Spleen (tissue), 11 donors: Measurements from ENCODE around the gene CHRDL1. TPM values are rescaled to one million over a fixed set of nuclear protein-coding genes. Genes with fewer than 3 reads are reported as not detected.

ENCODE experiments used
- DNase-seq: peaks from one replicate; pipeline ENCODE4 v3.0.0-alpha.2; 2020
- H3K27ac ChIP-seq, 8 donors: fragments of 200-600 bp; sonication (generic) in 7 of 8; 1 replicate in 4 of 8; 2 replicates in 4 of 8; pipeline versions ENCODE4 v1.5.0 to v1.8.0; 2016 to 2021; ENCODE audit warnings: inconsistent platforms in 4 of 8, mild to moderate bottlenecking in 4 of 8, moderate library complexity in 1 of 8
- H3K27me3 ChIP-seq, 7 donors: fragments of 200-600 bp; sonication (generic) in 6 of 7; replicated peaks in 1 of 7; 1 replicate in 4 of 7; 2 replicates in 3 of 7; pipeline versions ENCODE4 v1.5.0 to v1.8.0; 2016 to 2021; ENCODE audit warnings: inconsistent platforms in 3 of 7, mild to moderate bottlenecking in 1 of 7
- H3K36me3 ChIP-seq, 6 donors: fragments of 200-600 bp; sonication (generic) in 5 of 6; 1 replicate in 4 of 6; 2 replicates in 2 of 6; pipeline versions ENCODE4 v1.5.0 to v1.8.0; 2016 to 2021; ENCODE audit warnings: inconsistent platforms in 2 of 6
- H3K4me1 ChIP-seq, 6 donors: fragments of 200-600 bp; sonication (generic) in 5 of 6; 1 replicate in 3 of 6; 2 replicates in 3 of 6; pipeline versions ENCODE4 v1.5.0 to v1.8.0; 2016 to 2021; ENCODE audit warnings: inconsistent platforms in 3 of 6
- H3K4me3 ChIP-seq, 8 donors: fragments of 200-600 bp; sonication (generic) in 7 of 8; 1 replicate in 4 of 8; 2 replicates in 4 of 8; pipeline versions ENCODE4 v1.5.0 to v1.8.0; 2016 to 2021; ENCODE audit warnings: inconsistent platforms in 4 of 8, mild to moderate bottlenecking in 4 of 8, moderate library complexity in 2 of 8
- H3K9me3 ChIP-seq, 8 donors: fragments of 200-600 bp; sonication (generic) in 7 of 8; 1 replicate in 4 of 8; 2 replicates in 4 of 8; pipeline versions ENCODE4 v1.5.0 to v1.8.0; 2016 to 2021; ENCODE audit warnings: inconsistent platforms in 4 of 8
- POLR2A ChIP-seq, 3 donors: fragments of 450-650 bp; IDR thresholded peaks; one replicate each; pipeline ENCODE4 v1.5.1; 2017; ENCODE audit warnings: antibody characterized with exemption in 3 of 3, mild to moderate bottlenecking in 1 of 3
- POLR2AphosphoS5 ChIP-seq, 3 donors: sonication (generic); formaldehyde crosslinking; IDR thresholded peaks; one replicate each; pipeline ENCODE4 v1.5.1; 2017; ENCODE audit warnings: antibody characterized with exemption in 3 of 3
- WGBS, 5 donors: extraction: QIAGEN DNeasy Blood & Tissue Kit in 3 of 5; methylation state at CpG; one replicate each; pipeline versions ENCODE4 v1.1.5 to v1.1.7; 2013 to 2018; 5-methylcytosine and 5-hydroxymethylcytosine counted together
- intact Hi-C: fragments of 100-400 bp; cut with DNase I; formaldehyde crosslinking; loops from one replicate; pipeline ENCODE4 v1.15.0; 2023; ENCODE audit warnings: low total_unique reads
- polyA plus RNA-seq, 3 donors: library from polyadenylated mRNA; stranded (reverse); fragments of 200-250 nt; gene quantifications; one replicate each; pipeline ENCODE4 v1.2.1, GENCODE V29; 2013
- total RNA-seq, 7 donors: library from RNA; depleted of rRNA in 3 of 7; stranded (reverse); fragments of >200 nt in 3 of 7; fragmentation: NEBNext Ultra II Directional in 4 of 7; extraction: Animal tissue kit (Norgen Biotek cat#: 25700) in 4 of 7; gene quantifications; one replicate each; pipeline versions ENCODE4 v1.1.0 to v1.2.1, GENCODE V29; 2016 to 2021
- TF ChIP-seq, protein P1 (sequence below), 11 experiments: fragments of 200-600 bp in 7 of 11; fragments of 450-650 bp in 4 of 11; sonication (generic) in 4 of 11; IDR thresholded peaks in 8 of 11; conservative IDR thresholded peaks in 3 of 11; 1 replicate in 7 of 11; 2 replicates in 4 of 11; pipeline versions ENCODE4 v1.4.0 to v1.8.0; 2016 to 2021; ENCODE audit warnings: antibody characterized with exemption in 11 of 11, inconsistent platforms in 4 of 11, mild to moderate bottlenecking in 1 of 11
- donor health status: healthy with polysubstance abuse.
- donor health status: DM: no; HTN: no; CAD: no; lungs with moderate emphysema.
- donor health status: DM: no; HTN: no; CAD: no.
- donor health status: Bipolar disorder and iron deficiency.
- donor health status: healthy.
- donor health status: DM: no; HTN: no; CAD: no.
- donor health status: DM: yes; HTN: yes; CAD: no.

Gene CHRDL1
- total and polyA plus RNA-seq, 10 donors = 1.7 to 92.6 (median 17.4) TPM

DNA sequence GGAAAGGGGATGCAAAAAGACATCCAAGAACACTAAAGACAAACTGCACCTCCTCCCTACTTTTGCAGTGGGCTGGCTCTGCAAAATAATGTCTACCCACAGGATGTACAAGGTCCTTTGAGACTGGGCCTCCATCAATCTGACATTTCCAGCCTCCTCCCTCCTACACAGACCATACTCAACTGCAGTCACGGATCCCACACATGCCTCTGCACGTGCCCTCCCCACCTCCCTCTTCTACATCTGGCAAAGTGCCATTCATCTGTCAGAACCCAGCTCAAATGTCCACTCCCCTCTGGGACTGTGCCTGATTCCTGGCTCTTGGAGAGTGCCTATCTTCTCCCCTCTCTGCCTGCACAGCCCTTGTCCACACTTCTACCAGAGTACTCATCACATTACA lies 50.3 kb downstream of the CHRDL1 start:
- 38 to 87% (median 54%) methylated on average over 2 of the region's 2 CpGs for WGBS, 5 donors
- DNase-seq = no peak
- no peak overlapping the region for H3K27ac ChIP-seq
- no peak overlapping the region for H3K4me3 ChIP-seq
- no peaks in the 10 kb centered on the region for H3K9me3 ChIP-seq
- no peaks in the 10 kb centered on the region for H3K36me3 ChIP-seq
- no peaks in the 10 kb centered on the region for H3K4me1 ChIP-seq
- H3K27me3 ChIP-seq = no peaks in the 10 kb centered on the region
- no peak for TF ChIP-seq POLR2A (IDR thresholded peaks at IDR 0.05)
- no peak for TF ChIP-seq POLR2AphosphoS5 (IDR thresholded peaks at IDR 0.05)
- TF ChIP-seq, protein P1, sequence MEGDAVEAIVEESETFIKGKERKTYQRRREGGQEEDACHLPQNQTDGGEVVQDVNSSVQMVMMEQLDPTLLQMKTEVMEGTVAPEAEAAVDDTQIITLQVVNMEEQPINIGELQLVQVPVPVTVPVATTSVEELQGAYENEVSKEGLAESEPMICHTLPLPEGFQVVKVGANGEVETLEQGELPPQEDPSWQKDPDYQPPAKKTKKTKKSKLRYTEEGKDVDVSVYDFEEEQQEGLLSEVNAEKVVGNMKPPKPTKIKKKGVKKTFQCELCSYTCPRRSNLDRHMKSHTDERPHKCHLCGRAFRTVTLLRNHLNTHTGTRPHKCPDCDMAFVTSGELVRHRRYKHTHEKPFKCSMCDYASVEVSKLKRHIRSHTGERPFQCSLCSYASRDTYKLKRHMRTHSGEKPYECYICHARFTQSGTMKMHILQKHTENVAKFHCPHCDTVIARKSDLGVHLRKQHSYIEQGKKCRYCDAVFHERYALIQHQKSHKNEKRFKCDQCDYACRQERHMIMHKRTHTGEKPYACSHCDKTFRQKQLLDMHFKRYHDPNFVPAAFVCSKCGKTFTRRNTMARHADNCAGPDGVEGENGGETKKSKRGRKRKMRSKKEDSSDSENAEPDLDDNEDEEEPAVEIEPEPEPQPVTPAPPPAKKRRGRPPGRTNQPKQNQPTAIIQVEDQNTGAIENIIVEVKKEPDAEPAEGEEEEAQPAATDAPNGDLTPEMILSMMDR (IDR thresholded peaks at IDR 0.05 in 8 of 11, conservative IDR thresholded peaks at IDR 0.05 in 3 of 11) = no peak
- intact Hi-C loops = no loop called here

DNA sequence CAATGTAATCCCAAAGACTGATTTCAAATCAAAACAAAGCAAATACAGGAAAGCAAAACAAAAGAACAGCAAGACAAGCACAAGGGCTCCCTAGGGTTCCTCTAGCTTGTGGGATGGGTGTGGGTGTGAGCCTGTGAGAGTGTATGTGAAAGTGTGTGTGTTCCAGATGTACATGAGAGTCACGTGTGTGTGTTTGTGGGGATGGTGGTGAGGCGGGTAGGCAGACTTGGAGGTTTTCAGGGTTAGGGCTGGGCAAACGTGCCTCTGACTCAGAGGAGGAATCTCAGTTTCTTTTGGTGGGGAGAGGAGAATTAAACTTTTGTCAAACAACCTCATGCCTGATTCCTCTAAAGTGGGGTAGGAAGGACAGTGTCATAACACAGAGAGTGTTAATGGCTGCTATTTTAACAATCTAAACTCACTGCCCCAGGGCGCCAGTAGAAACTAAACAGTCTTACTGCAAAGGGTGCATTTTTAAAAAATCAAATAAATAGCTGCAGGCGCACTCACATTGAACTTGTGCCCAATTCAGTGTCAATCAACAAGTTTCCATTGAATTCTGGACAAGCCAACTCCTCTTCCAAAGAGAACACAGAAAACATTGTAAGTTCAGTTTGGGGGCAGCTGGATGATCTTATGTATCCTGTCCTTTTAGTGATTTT lies 51.8 kb downstream of the CHRDL1 start:
- no peaks in the 10 kb centered on the region for H3K27me3 ChIP-seq
- intact Hi-C loops = no loop called here
- WGBS, 5 donors = 49 to 69% (median 64%) methylated on average over 5 of the region's 5 CpGs
- H3K4me3 ChIP-seq = no peak overlapping the region
- no peaks in the 10 kb centered on the region for H3K4me1 ChIP-seq
- TF ChIP-seq POLR2A (IDR thresholded peaks at IDR 0.05) = no peak
- no peak for TF ChIP-seq POLR2AphosphoS5 (IDR thresholded peaks at IDR 0.05)
- TF ChIP-seq, protein P1 (IDR thresholded peaks at IDR 0.05 in 8 of 11, conservative IDR thresholded peaks at IDR 0.05 in 3 of 11) = no peak
- no peak for DNase-seq
- no peaks in the 10 kb centered on the region for H3K36me3 ChIP-seq
- H3K9me3 ChIP-seq = no peaks in the 10 kb centered on the region
- peak overlapping the region in 3 of 8 donors; percentile 7 to 33 (median 25) for H3K27ac ChIP-seq

DNA sequence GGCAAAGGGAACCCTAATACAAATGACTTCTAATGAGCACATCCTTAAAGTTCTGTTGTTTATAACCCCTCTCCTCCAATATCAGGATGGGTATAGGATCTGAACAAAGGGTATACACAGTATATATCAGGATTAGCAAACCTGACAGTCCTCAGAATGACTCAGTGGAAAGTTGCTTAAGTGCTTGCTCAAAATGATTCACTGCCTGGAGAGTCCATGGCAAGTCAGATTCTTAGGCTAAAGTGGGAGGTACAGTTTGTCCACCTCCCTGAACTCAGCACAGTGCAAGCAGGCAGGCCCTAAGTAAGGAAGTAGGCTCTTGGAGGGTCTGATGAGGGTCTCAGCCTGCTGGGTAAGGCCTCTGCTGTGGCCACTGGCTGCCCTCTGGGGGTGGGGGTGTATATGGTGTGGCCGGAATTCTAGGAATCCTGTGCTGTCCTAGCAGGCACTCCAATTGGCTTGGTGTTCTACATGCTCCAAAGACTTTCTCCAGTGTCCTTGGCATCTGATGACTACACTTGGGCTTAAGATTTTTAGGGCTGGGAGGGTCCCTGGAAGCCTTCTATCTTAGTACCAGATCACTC lies 54.3 kb downstream of the CHRDL1 start:
- DNase-seq = no peak
- no peaks in the 10 kb centered on the region for H3K9me3 ChIP-seq
- H3K27ac ChIP-seq = no peak overlapping the region
- WGBS, 5 donors = 67 to 93% (median 76%) methylated on average over 1 of the region's 1 CpG; no CpG with 5 or more reads in 1 of the 5 donors
- intact Hi-C loops = no loop called here
- H3K36me3 ChIP-seq = no peaks in the 10 kb centered on the region
- TF ChIP-seq POLR2AphosphoS5 (IDR thresholded peaks at IDR 0.05) (no peak), POLR2A (IDR thresholded peaks at IDR 0.05) (no peak)
- TF ChIP-seq, protein P1 (IDR thresholded peaks at IDR 0.05 in 8 of 11, conservative IDR thresholded peaks at IDR 0.05 in 3 of 11) = no peak
- H3K4me3 ChIP-seq = no peak overlapping the region
- no peaks in the 10 kb centered on the region for H3K4me1 ChIP-seq
- H3K27me3 ChIP-seq = no peaks in the 10 kb centered on the region

- no peak for DNase-seq
- TF ChIP-seq, protein P1 (IDR thresholded peaks at IDR 0.05 in 8 of 11, conservative IDR thresholded peaks at IDR 0.05 in 3 of 11) = no peak
- no peak for TF ChIP-seq POLR2A (IDR thresholded peaks at IDR 0.05)
- no peak for TF ChIP-seq POLR2AphosphoS5 (IDR thresholded peaks at IDR 0.05)
These were observed 60.6 kb downstream of the CHRDL1 start for GRCh38 chrX:110734894-110735541.

More at GRCh38 chrX:110734894-110735541, 60.6 kb downstream of the CHRDL1 start:
- Histone ChIP-seq H3K36me3 (no peaks in the 10 kb centered on the region), H3K4me1 (no peaks in the 10 kb centered on the region), H3K4me3 (no peak overlapping the region), H3K27ac (no peak overlapping the region), H3K9me3 (no peaks in the 10 kb centered on the region), H3K27me3 (no peaks in the 10 kb centered on the region)
- WGBS, 5 donors = 74 to 93% (median 85%) methylated on average over 3 of the region's 3 CpGs
- intact Hi-C loops = no loop called here
